GM23338 (cell line): ENCODE measurements around the gene ADAMTS19. TPM values are rescaled to one million over a fixed set of nuclear protein-coding genes. Genes with fewer than 3 reads are reported as not detected.

Source experiments
- ATAC-seq: fragments of 200-7000 bp; cut with Tn5 transposase; 3 replicates; pipeline ENCODE4 v1.9.1; 2020
- DNase-seq: peaks from one replicate; pipeline ENCODE4 v3.0.0-alpha.2; 2015; ENCODE audit warnings: low spot score
- H2AFZ ChIP-seq: fragments of 200-600 bp; sonication (generic); 2 replicates; pipeline ENCODE4 v1.8.0; 2016; ENCODE audit warnings: antibody characterized with exemption, mild to moderate bottlenecking, moderate library complexity
- H3F3A ChIP-seq: fragments of 200-600 bp; sonication (generic); replicated peaks from 2 replicates; pipeline ENCODE4 v1.8.0; 2017; ENCODE audit warnings: antibody characterized with exemption, mixed run types, low read depth
- H3K27ac ChIP-seq: fragments of 200-600 bp; sonication (generic); 2 replicates; pipeline ENCODE4 v1.6.1; 2016; ENCODE audit warnings: low read depth
- H3K27me3 ChIP-seq: fragments of 200-600 bp; sonication (generic); 2 replicates; pipeline ENCODE4 v1.8.0; 2016; ENCODE audit warnings: mild to moderate bottlenecking, mixed run types, moderate library complexity; ENCODE audit not compliant: insufficient read depth
- H3K36me3 ChIP-seq: fragments of 200-600 bp; sonication (generic); 2 replicates; pipeline ENCODE4 v1.8.0; 2016; ENCODE audit warnings: mild to moderate bottlenecking; ENCODE audit not compliant: insufficient read depth
- H3K4me1 ChIP-seq: fragments of 200-600 bp; sonication (generic); 2 replicates; pipeline ENCODE4 v1.8.0; 2016; ENCODE audit warnings: mild to moderate bottlenecking, moderate library complexity; ENCODE audit not compliant: insufficient read depth
- H3K4me2 ChIP-seq: fragments of 200-600 bp; sonication (generic); 2 replicates; pipeline ENCODE4 v1.7.1; 2017; ENCODE audit warnings: mixed run types
- H3K4me3 ChIP-seq: fragments of 200-600 bp; sonication (generic); 2 replicates; pipeline ENCODE4 v1.6.1; 2016; ENCODE audit warnings: mixed run types
- H3K79me2 ChIP-seq: fragments of 200-600 bp; sonication (generic); replicated peaks from 2 replicates; pipeline ENCODE4 v1.8.0; 2017; ENCODE audit warnings: mild to moderate bottlenecking; ENCODE audit not compliant: insufficient read depth
- H3K9me2 ChIP-seq: fragments of 200-600 bp; sonication (generic); 2 replicates; pipeline ENCODE4 v1.8.0; 2017; ENCODE audit not compliant: insufficient read depth
- H4K20me1 ChIP-seq: fragments of 200-600 bp; sonication (generic); replicated peaks from 2 replicates; pipeline ENCODE4 v1.8.0; 2017; ENCODE audit warnings: mild to moderate bottlenecking; ENCODE audit not compliant: insufficient read depth
- H3K27ac Mint-ChIP-seq: 2 replicates; pipeline ENCODE4 v1.8.0; 2020; ENCODE audit warnings: inconsistent platforms, mild to moderate bottlenecking, moderate library complexity, mixed read lengths
- H3K27me3 Mint-ChIP-seq: 3 replicates; pipeline ENCODE4 v1.8.0; 2022; ENCODE audit warnings: low read depth, mild to moderate bottlenecking, moderate library complexity, mixed read lengths, inconsistent platforms; ENCODE audit not compliant: insufficient read depth, poor library complexity
- H3K36me3 Mint-ChIP-seq: 3 replicates; pipeline ENCODE4 v1.8.0; 2021; ENCODE audit warnings: low read depth, mild to moderate bottlenecking, inconsistent platforms, moderate library complexity, mixed read lengths
- H3K4me1 Mint-ChIP-seq: 3 replicates; pipeline ENCODE4 v1.8.0; 2020; ENCODE audit warnings: mild to moderate bottlenecking, inconsistent platforms, mixed read lengths
- H3K4me3 Mint-ChIP-seq: 3 replicates; pipeline ENCODE4 v1.8.0; 2021; ENCODE audit warnings: moderate library complexity, mild to moderate bottlenecking, inconsistent platforms, mixed read lengths
- H3K9me3 Mint-ChIP-seq: 3 replicates; pipeline ENCODE4 v1.8.0; 2020; ENCODE audit warnings: moderate library complexity, mild to moderate bottlenecking, inconsistent platforms, mixed read lengths
- CREB1 ChIP-seq: fragments of 250-450 bp; sonication (Bioruptor Pico); IDR thresholded peaks from 2 replicates; pipeline ENCODE4 v1.5.0; 2020; ENCODE audit warnings: low read depth, mild to moderate bottlenecking, moderate library complexity
- CTCF ChIP-seq, 2 experiments: fragments of 200-600 bp in 1 of 2; sonication (generic) in 1 of 2; conservative IDR thresholded peaks; 2 replicates each; pipeline versions ENCODE4 v1.5.1 to v1.6.1; 2016 to 2017; ENCODE audit warnings: antibody characterized with exemption in 2 of 2, low read depth in 2 of 2, mild to moderate bottlenecking in 2 of 2, moderate library complexity in 1 of 2
- ETS1 ChIP-seq: IDR thresholded peaks from 2 replicates; pipeline ENCODE4 v1.6.1; 2016; ENCODE audit warnings: antibody characterized with exemption
- EZH2 ChIP-seq: fragments of 200-600 bp; sonication (generic); IDR thresholded peaks from one replicate; pipeline ENCODE4 v1.8.0; 2017; ENCODE audit warnings: antibody characterized with exemption, mild to moderate bottlenecking, low read depth; ENCODE audit not compliant: unreplicated experiment
- EZH2phosphoT487 ChIP-seq: fragments of 200-600 bp; sonication (generic); IDR thresholded peaks from one replicate; pipeline ENCODE4 v1.8.1; 2018; ENCODE audit warnings: antibody characterized with exemption; ENCODE audit not compliant: unreplicated experiment
- JUNB ChIP-seq: IDR thresholded peaks from one replicate; pipeline ENCODE4 v1.6.1; 2016; ENCODE audit warnings: antibody characterized with exemption; ENCODE audit not compliant: unreplicated experiment
- NANOG ChIP-seq: IDR thresholded peaks from 2 replicates; pipeline ENCODE4 v1.6.1; 2016; ENCODE audit warnings: antibody characterized with exemption, borderline replicate concordance
- POLR2AphosphoS5 ChIP-seq: IDR thresholded peaks from 2 replicates; pipeline ENCODE4 v1.6.1; 2016; ENCODE audit warnings: antibody characterized with exemption, low read depth
- STAT1 ChIP-seq: IDR thresholded peaks from one replicate; pipeline ENCODE4 v1.6.1; 2016; ENCODE audit warnings: antibody characterized with exemption; ENCODE audit not compliant: unreplicated experiment
- ZNF114 ChIP-seq: fragments of 250-450 bp; sonication (Bioruptor Pico); IDR thresholded peaks from 2 replicates; pipeline ENCODE4 v1.5.0; 2020; ENCODE audit warnings: mild to moderate bottlenecking, moderate library complexity
- ZNF331 ChIP-seq: fragments of 250-450 bp; sonication (Bioruptor Pico); IDR thresholded peaks from 2 replicates; pipeline ENCODE4 v1.5.0; 2020; ENCODE audit warnings: low read depth, mild to moderate bottlenecking, moderate library complexity
- ZNF462 ChIP-seq: fragments of 250-450 bp; sonication (Bioruptor Pico); IDR thresholded peaks from 2 replicates; pipeline ENCODE4 v1.5.0; 2020; ENCODE audit warnings: mild to moderate bottlenecking, moderate library complexity
- polyA plus RNA-seq: library from polyadenylated mRNA; unstranded; fragments of >200 nt; fragmentation: Nextera tagmentation; extraction: Ambion mirVana; gene quantifications from 2 replicates; pipeline ENCODE4 v1.2.1, GENCODE V29; 2016
- total RNA-seq: library from RNA; depleted of rRNA; stranded (reverse); fragments of >200 nt; shearing (Covaris generic); gene quantifications from 2 replicates; pipeline ENCODE4 v1.2.3, GENCODE V29; 2014
- TF ChIP-seq, protein P1 (sequence below): IDR thresholded peaks from one replicate; pipeline ENCODE4 v1.6.1; 2018; ENCODE audit warnings: antibody characterized with exemption; ENCODE audit not compliant: unreplicated experiment

Gene ADAMTS19
- total and polyA plus RNA-seq, 2 experiments from 2014 or later, result 6.0 to 27.4 TPM

DNA sequence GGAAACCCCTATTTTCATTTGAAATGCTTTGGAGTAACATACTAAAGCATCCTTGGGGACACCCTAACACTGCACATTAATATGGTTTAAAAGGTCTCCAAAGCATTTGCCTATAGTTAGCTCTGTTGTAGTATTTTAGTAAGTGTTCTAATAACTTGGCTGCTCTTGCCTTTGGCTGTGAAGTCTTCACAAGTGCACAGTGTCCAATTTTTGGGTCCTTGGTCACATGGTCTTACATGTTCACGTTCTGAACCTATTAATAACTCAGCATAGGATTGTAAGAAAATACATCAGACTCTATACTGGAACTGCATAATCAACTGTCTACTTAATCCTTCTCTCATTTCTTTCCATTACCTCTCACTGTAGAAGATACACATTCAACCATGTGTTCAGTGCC lies 17.4 kb downstream of the ADAMTS19 start:
- Histone ChIP-seq H3K27me3 (no peaks in the 10 kb centered on the region), H3K9me2 (no peaks in the 10 kb centered on the region), H3K4me2 (no peak overlapping the region), H3K4me3 (no peak overlapping the region), H3F3A (no peaks in the 10 kb centered on the region), H3K4me1 (no peaks in the 10 kb centered on the region), H3K36me3 (no peaks in the 10 kb centered on the region), H2AFZ (no peak overlapping the region), H3K79me2 (peaks cover 68% of the 10 kb centered on the region), H3K27ac (no peak overlapping the region), H4K20me1 (0 out of 2 replicates have a peak, but pooled peaks cover 5% of the 10 kb centered on the region)
- Mint-ChIP-seq H3K27ac (no peak overlapping the region), H3K9me3 (no peaks in the 10 kb centered on the region), H3K36me3 (peaks cover 4% of the 10 kb centered on the region; the same call in 2 of the 3 replicates), H3K27me3 (peaks cover 1% of the 10 kb centered on the region), H3K4me1 (peaks cover 10% of the 10 kb centered on the region), H3K4me3 (no peak overlapping the region)
- DNase-seq, result no peak
- ATAC-seq, result no peak
- TF ChIP-seq STAT1 (no peak), ZNF331 (CRISPR knock-in tag) (no peak), CREB1 (CRISPR knock-in tag) (no peak), JUNB (no peak), EZH2phosphoT487 (no peak), ETS1 (no peak), NANOG (no peak), EZH2 (no peak), POLR2AphosphoS5 (no peak), CTCF (conservative IDR thresholded peaks at IDR 0.05; ENCODE audit: low read depth in 2 of 2) (no peak), ZNF114 (CRISPR knock-in tag) (no peak), ZNF462 (CRISPR knock-in tag) (no peak)
- TF ChIP-seq, protein P1, sequence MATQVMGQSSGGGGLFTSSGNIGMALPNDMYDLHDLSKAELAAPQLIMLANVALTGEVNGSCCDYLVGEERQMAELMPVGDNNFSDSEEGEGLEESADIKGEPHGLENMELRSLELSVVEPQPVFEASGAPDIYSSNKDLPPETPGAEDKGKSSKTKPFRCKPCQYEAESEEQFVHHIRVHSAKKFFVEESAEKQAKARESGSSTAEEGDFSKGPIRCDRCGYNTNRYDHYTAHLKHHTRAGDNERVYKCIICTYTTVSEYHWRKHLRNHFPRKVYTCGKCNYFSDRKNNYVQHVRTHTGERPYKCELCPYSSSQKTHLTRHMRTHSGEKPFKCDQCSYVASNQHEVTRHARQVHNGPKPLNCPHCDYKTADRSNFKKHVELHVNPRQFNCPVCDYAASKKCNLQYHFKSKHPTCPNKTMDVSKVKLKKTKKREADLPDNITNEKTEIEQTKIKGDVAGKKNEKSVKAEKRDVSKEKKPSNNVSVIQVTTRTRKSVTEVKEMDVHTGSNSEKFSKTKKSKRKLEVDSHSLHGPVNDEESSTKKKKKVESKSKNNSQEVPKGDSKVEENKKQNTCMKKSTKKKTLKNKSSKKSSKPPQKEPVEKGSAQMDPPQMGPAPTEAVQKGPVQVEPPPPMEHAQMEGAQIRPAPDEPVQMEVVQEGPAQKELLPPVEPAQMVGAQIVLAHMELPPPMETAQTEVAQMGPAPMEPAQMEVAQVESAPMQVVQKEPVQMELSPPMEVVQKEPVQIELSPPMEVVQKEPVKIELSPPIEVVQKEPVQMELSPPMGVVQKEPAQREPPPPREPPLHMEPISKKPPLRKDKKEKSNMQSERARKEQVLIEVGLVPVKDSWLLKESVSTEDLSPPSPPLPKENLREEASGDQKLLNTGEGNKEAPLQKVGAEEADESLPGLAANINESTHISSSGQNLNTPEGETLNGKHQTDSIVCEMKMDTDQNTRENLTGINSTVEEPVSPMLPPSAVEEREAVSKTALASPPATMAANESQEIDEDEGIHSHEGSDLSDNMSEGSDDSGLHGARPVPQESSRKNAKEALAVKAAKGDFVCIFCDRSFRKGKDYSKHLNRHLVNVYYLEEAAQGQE, result no peak
